HCEC 1CT (cell line): ENCODE data around the gene CSNK1G2.
A peak's percentile ranks its signal among the peaks of the same experiment; 100 is the strongest.

ENCODE experiments used
- DNase-seq: peaks from one replicate; pipeline ENCODE4 v3.0.0-alpha.2; 2017

CSNK1G2 gene

DNA sequence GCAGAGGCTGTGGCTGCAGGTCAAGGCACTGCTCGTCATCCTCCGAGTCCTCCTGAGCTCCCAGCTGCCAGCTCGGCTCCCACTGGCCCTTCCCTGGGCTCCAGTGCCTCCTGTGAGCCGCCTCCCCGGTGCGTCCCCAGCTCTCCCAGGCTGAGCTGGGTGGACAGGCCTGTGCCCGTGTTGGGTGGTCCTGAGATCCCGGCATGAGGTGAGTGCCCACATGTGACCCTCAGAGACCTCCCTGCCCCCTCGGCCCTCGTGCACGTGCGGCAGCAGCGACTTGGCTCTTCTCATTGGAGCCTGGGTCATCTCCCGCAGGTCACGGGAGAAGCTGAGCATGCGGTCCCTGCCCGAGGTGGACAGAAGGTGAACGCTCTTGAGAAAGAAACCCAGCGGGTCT lies 20.3 kb upstream of the CSNK1G2 start:
- no peak for DNase-seq

DNA sequence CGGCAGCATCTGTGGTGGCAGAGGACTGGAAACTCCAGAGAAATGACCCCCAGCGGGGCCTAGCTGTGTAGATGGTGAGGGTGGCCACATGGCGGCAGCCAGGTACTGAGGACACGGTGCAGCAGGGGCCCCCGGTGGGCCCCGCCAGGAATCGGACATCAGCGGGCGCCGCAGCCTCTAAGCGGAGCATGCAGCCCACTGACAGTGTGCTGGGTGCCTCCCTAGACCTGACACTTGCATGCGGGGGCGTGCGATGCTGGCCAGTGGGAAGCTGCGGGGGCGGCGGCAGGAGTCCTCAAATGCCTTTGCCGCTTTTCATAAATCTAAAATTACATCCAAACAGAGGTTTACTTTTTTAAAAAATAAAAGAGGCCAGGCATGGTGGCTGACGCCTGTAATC lies 19.6 kb upstream of the CSNK1G2 start:
- no peak for DNase-seq

DNA sequence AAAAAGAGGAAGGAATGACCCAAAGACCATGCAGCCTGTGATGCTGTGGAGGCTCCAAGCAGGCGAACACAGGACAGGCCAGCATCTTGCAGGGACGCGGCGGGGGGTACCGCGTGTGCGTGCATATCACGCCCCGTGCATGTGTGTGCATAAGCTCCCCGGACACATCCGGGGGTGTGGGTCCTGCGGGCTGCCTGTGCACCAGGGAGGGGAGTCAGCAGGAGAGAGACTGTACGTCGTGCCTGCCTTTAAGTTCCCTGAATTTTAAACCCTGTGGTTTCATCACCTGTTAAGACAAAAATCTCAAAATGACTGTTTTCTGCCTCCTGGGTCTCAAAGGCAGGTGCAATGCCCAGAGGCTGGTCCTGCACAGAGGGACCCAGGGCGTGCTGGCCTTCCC lies 19.1 kb upstream of the CSNK1G2 start:
- no peak for DNase-seq

DNA sequence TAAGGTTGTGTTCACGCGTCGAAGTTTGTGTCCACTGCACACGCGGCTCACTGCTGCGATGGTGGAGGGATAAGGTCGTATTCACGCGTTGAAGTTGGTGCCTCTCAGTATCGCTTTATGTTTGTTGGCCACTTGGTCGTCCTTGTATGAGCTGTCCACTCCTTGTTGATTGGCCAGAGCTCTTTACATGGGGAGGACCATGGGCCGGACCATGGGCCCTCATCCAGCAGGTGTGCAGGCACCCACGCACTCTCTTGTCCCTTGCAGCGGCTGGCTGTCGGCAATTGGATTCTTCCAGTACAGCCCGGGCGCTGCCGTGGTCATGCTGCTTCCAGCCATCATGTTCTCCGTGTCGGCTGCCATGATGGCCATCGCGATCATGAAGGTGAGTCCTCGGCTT lies 18.2 kb upstream of the CSNK1G2 start:
- no peak for DNase-seq

DNA sequence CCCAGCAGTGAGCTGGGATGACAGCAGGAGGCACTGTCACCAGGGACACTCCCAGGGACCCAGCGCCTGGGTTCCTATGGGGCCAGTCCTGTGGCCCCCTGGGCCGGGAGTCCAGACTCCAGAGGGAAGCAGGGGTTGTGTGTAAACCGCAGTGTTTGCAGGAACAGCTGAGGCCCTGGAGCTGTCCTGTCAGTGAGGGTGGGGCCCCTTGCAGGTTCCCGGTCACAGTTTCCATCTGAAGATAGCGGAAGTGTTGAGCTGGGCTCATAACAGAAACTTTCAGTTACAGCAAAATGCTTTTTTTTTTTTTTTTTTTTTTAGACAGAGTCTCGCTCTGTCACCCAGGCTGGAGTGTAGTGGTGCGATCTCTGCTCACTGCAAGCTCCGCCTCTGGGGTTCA lies 17.7 kb upstream of the CSNK1G2 start:
- no peak for DNase-seq

DNA sequence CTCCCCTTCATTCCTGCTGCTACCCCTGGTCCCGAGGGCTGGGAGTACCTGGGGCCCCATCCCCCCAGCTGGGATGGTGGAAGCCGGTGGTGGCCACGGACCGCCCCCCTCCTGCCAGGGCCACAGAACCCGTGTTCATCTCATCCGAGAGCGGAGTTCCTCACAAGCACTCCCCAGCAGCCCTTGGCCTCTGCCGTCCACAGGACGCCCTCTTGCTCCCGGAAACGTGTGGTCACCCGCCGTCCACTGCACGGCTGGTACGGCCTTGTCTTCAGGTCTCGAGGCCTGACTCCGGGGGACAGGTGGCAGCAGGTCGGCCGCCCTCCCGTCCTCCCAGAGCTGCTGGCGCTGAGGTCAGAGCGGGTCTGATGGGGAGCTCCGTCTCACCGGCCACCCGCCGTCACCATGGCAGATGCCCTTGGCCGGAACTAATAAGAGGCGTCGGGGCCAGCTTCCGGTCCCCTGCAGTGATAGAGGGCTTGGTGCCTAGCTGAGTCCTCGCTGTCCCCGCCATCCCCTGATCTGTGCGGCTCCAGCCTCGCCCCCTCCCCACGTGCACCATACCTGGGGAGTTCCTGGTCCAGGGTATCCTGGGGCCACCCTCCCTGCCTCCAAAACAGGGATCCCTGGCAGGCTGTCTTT lies 16.5 kb upstream of the CSNK1G2 start:
- DNase-seq = no peak

DNA sequence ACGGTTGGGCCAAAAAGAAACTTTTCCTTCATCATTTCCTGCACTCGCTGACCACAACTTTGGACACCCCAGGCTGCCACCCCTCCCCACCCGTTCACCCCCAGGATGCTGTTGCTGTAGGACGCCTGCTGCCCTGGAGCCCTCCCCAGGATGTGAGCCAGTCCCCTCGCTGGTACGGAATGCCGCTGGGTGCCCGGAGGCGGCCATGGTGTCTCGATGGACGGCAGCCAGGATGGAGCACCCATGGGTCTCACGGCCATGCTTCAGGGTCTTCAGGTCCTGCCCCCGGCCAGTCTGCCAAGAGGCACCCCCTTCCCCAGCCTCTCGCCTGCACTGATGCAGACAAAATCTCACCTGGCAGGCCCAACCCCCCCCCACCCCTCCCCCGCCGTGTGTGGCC lies 15.4 kb upstream of the CSNK1G2 start:
- DNase-seq = no peak

DNA sequence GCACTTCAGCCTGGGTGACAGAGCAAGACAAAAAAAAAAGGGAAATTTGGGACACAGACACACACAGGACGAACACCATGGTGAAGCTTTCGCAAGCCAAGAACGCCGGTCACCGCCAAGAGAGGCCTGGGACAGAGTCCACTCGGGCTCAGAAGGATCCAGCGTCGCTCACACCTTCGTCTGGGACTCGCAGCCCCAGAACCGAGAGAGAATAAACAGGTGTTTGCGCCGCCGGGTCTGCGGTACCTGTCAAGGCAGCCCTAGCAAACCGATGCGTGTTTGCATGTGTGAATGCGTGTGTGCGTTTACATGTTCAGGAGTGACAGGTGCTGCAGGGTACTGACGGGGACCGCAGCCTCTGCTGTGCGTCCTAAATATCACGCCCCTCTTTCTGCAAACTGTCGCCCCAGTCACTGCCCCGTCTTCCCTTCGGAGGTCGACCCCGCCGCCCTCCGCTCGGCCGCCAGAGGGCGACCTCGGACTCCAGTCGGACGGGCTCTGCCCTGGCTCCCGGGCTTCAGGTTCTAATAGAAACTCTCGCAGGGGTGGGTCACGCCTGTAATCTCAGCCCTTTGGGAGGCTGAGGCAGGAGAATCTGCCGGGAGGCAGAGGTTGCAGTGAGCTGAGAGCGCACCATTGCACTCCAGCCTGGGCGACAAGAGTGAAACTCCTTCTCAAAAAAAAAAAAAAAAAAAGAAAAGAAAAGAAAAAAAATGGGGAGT lies 11.8 kb upstream of the CSNK1G2 start:
- DNase-seq = peak; percentile 59

DNA sequence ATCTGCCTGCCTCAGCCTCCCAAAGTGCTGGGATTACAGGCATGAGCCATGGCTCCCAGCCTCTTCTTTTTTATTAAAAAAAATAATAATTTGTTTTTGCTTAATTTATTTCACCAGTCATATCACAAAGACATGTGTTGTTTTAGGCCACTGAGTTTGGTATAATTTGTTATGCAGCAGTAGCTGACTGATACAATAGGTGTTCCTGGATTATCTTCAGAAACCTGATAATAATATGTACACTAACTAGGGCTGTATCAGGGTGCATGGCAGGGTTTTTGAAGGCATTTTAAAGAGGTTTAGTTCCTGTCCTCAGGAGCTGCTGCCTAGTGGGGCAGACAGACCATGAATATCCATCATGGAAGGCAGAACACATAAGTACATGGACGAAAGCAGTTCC lies 9.5 kb upstream of the CSNK1G2 start:
- DNase-seq = no peak

DNA sequence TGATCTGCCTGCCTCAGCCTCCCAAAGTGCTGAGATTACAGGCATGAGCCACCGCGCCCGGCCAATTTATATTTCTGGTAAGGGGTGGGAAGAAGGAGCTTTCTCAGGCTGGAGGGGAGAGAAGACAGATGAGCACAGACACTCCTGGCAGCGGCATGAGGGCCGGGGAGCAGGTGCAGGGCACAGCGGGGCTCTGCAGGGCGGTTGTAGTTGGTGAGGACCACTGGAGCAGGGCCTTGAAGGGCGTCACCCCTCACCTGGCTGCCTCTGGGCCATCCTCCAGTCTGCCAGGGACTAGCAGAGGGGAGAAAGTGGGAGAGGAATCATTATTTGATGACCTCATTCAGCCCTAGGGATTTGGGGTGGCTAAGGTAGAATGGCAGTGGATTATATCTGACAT lies 8.6 kb upstream of the CSNK1G2 start:
- no peak for DNase-seq

DNA sequence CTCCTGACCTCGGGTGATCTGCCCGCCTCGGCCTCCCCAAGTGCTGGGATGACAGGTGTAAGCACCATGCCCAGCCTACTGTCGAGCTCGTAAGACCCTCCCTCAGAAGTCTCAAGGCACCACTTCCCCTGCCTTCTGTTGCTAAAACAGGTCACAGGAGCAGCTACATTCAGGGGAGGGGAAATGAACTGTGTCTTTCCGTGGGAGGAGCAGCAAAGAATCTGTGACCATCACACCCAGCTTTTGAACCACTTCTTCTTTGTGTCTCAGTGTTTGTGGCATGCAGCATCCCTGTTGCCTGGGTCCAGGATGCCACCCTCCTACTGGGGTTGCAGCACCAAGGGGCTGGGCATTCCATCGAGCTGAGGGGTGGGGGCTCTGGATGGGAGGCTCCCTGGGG lies 7.7 kb upstream of the CSNK1G2 start:
- no peak for DNase-seq

DNA sequence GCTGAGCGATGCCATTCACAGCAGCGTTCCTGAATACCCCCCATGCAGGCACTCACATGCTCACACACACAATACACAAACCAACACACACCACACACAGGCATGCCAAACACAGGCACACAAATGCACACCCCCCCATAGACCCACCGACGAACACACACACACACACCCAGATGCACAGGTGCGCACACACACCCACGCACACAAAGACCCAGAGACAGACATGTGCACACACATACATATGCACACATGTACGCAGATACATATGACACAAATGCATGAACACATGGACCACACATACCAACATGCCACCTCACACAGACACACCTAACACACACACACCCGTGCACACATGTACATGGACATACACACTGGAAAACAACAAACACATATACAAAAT lies 7.0 kb upstream of the CSNK1G2 start:
- no peak for DNase-seq

DNA sequence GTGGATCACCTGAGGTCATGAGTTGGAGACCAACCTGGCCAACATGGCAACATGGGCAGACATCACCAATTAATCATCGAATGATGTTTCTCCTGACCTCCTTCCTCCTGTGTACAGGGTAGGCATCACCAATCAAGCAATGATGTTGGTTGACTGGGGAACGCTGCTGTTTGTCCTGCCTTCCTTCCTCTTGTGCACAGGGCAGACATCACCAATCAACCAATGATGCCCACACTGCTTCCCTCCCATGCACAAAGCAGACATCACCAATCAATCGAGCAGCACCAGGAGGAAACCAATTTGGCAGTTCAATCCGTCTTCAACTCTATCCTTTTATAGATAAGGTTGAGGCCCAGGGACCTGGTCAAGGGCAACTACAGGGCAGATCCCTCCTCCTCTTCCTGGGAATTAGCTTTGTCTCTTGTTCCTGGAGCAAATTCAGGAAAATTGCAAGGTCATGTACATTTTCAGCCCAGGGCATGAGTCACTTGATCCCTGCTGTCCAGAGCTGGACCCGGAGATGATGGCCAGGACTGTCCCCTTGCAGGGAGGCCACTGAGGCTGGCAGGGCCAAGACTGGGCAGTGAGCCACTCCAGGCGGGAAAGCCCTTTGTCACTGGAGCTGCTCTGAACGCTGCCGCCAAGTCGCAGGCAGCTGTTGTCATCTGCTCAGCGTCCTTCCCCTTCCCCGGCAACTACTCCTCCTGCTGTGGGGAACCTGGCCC lies 5.3 kb upstream of the CSNK1G2 start:
- peak; percentile 5 for DNase-seq

DNA sequence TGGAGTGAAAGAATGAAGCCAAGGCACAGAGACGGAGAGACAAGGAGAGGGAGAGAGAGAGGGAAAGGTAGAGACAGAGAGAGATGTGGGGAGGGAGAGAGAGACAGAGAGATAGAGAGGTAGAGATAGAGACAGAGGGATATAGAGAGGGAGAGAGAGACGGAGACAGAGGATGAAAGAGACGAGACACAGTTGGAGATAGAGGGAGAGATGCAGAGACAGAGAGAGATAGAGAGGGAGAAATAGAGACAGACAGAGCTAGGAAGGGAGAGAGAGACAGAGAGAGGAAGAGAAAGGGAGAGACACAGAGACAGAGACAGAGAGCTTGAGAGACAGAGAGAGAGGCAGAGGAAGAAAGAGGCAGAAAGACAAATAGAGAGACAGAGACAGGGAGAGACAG lies 4.5 kb upstream of the CSNK1G2 start:
- DNase-seq = no peak

DNA sequence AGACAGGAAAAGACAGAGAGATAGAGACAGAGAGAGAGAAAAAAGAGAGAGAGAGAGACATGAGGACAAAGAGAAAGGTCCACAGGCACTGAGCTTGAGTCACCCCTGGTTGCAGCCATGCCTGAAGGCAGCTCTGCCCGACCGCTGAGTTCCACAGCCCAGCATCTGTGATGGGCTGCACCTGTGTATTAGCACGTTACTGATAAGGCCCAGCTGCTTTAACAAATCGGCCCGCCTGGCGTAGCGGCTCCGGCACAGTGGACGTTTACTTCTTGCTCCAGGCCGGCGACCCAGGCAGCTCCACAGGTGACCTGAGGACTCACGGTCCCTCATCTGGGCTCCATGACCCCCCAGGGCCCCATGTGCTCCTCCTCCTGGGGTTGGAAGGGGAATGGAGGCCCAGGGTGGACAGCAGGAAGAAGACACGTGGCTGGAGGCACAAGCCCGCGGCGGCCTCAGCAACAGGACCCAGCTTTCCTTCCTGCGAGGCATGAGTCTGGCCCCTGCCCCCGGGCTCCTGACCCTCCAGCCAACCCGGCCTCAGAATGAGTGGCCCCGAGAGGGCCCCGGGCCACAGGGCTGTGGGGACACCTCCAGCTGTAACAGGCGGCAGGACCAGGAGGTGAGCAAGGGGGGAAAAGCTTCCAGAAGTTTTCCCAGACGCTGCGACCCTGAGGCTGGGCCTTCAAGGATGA lies 3.9 kb upstream of the CSNK1G2 start:
- no peak for DNase-seq

DNA sequence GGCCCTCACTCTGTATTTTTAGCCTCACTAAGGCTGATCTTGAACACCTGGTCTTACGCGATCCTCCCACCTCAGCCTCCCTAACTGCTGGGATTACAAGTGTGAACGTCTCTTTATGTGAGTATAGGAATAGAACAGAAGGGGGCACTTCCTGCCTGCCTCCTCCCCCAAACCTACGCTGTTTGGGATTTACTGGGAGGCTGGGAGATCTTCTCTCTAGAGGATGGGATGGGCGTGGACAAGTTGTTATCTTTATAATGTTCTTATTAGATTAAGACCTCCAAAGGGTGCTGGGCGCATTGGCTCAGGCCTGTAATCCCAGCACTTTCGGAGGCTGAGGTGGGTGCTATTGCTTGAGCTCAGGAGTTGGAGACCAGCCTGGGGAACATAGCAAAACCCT lies 2.9 kb upstream of the CSNK1G2 start:
- DNase-seq = no peak

DNA sequence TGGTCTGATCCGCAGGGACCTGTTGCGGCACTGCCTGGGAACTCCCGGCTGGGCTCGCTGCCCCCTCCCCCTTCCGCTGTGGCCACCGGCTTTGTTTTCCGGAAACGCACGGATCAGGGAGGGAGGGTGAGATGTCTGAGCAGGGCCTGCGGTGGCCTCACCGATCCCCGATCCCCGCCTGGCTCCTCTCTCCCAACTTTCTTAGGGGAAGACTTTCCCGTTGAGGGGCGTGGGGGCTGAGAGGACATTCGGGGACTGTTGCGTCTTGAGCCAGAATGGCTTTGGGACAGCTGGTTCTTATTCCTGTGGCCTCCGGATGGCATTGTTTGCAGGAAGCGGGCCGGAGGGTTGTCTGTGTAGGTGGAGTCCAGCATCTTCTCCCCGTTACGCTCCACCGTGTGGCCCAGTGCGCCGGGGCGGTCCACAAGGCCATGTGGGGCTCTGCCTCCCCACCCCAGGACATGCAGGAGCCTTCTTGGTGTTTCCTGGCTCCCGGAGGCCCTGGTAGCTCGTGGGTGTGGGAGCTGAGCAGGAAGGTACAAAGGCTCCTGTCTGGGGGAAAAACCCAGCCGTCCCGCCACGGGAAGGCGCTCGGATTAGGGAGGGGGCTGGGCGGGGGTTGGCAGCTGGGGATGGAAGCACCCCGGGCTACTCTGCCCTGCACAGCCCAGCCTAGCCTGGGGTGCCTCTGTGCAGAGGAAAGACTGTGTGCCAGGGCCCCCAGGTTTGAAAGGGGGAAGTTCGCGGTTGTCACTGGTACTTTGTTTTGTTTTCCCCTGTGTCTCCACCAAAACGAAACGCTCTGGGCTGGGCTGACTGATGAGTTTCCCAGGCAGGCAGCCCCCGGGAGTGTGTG lies 1.3 kb downstream of the CSNK1G2 start:
- DNase-seq = peak; percentile 53

DNA sequence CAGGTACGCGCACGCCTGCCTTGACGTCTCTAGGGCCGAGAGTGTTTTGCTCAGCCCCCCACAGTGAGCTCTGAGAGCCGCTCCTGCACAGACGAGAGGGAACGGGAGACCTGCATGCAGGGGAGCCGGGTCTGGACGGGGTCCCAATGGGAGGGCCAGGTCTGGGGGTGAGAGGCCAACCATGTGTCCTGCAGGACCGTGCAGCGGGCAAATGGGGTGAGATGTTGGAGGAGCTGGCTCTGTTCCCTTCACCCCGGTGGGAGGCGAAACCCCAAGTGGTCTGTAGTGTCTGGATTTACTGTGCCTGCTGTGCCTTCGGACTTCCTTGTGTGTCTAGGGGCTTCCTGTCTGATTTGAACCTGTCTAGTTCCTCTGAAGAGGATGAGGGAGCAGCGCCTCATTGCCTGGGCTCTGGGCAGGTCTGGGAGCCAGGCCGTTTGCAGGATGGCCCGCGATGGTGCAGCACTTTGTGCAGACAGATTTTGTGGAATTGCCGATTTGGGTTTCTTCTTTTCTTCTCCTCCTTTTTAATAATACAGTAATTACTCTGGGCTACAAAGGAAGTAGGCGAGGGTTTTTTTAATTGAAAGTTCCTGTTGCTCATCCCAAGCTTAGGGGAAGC lies 2.1 kb downstream of the CSNK1G2 start:
- no peak for DNase-seq

DNA sequence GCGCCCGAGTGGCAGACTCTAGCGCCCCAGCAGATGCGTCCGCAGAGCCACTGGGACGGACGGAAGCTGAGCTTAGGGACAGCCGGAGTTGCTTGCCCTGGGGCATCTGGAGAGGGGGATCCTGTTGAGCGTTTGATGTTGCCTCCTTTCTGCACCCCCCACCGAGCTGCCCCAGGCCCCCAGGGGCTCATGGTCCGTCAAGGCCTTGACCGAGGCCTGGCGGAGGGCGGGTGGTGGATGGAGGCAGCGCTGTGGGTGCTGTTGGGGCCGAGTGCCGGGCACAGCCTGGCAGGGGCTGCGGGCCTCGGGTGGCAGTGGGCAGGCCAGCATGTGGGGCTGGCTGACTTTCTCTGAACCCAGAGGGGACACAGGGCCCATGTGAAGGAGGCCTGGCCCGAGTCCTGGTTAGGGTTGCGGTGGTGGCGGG lies 2.7 kb downstream of the CSNK1G2 start:
- no peak for DNase-seq

DNA sequence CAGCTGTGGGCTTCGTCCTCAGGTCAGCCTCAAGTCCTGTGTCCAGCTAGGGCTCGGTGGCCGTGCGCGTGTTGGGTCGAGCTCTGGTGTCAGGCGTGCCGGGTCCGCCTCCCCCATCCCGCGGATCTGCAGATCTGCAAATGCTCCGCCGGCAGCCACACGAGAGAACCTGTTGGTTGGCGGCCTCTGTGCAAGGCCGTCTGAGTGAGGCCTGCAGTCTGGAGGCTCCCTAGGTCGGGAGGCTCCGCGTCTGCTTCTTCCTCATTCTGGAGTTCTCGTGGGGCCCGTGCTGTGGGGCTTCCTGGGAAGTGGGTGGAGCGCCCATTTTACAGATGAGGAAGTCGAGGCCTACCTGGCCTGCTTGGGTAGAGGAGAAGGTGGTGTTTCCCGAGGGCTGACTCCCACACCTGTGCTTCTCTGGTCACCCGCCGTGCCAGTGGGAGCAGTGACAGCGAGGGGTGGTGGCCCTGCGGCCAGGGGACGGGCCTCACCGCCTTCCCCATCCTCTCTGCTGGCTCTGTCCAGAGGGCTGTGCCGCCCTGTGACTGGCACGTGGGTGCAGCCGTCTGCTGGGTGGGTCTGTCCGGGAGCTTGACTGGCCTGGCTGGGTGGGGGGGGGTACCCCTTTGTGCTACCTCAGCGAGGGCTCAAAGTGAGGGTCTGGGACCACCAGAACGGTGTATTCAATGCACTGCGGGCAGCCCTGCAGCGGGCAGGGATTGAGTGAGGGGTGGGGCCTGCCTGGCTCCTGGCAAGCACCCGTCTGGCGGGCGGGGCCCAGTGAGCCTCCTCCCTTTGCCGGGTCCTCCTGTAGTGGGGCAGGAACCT lies 3.3 kb downstream of the CSNK1G2 start:
- DNase-seq = no peak

DNA sequence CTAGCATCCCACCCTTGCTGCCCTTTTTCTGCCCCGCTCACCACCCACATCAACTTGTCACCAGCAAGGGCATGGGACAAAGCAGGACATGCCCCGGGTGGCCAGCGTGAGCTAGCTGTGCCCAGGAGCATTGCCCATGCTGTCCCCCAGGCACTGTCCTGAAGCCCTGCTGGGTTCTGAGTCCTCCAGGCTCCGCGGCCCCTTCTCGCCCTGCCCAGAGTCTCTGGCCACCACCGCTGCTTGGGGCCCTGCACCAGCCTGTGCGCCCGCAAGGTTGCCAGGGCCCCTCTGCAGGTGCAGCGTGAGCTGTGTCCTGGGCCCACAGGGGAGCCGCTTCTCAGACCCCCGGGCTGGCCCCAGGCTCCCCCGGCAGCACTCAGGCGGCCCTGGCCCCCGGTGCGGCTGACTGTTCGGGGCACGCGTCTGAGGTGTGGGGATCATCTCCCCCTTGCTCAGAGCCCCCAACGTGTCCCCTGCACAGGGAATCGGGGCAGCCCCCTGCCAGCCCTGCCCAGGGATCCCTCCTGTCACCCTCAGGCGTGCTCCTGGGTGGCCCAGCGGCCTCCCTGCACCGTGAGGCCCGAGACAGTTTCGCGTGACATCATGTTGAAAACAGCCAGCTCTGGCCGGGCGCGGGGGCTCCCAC lies 4.1 kb downstream of the CSNK1G2 start:
- no peak for DNase-seq
